Nephron (organoid): Measurements from ENCODE around the gene HCN4.

ENCODE experiments used
- H3K27ac Mint-ChIP-seq, 3 experiments: 2 replicates each; pipeline ENCODE4 v1.8.0; 2020; ENCODE audit warnings: mixed read lengths in 3 of 3, mild to moderate bottlenecking in 2 of 3, moderate library complexity in 1 of 3
- H3K27me3 Mint-ChIP-seq: 2 replicates; pipeline ENCODE4 v1.8.0; 2021; ENCODE audit warnings: low read depth, mild to moderate bottlenecking, moderate library complexity, mixed read lengths
- H3K36me3 Mint-ChIP-seq: 2 replicates; pipeline ENCODE4 v1.8.0; 2020; ENCODE audit warnings: low read depth, mixed read lengths
- H3K4me1 Mint-ChIP-seq: 2 replicates; pipeline ENCODE4 v1.8.0; 2020; ENCODE audit warnings: mixed read lengths
- H3K4me3 Mint-ChIP-seq, 3 experiments: 2 replicates each; pipeline ENCODE4 v1.8.0; 2020; ENCODE audit warnings: mild to moderate bottlenecking in 3 of 3, mixed read lengths in 3 of 3, moderate library complexity in 2 of 3
- H3K9me3 Mint-ChIP-seq: 2 replicates; pipeline ENCODE4 v1.8.0; 2020; ENCODE audit warnings: mixed read lengths
- TF ChIP-seq, protein P1 (sequence below), 3 experiments: fragments of 200-600 bp; sonication (generic); IDR thresholded peaks; one replicate each; pipeline ENCODE4 v1.5.0; 2021; ENCODE audit warnings: antibody characterized with exemption in 3 of 3; ENCODE audit not compliant: unreplicated experiment in 3 of 3

Gene HCN4

GRCh38 chr15:73275862-73276261 is 92.9 kb downstream of the HCN4 start:
- Mint-ChIP-seq H3K9me3 (no peaks in the 10 kb centered on the region), H3K27me3 (no peaks in the 10 kb centered on the region), H3K27ac (no peak overlapping the region), H3K36me3 (peaks cover 38% of the 10 kb centered on the region), H3K4me3 (no peak overlapping the region), H3K4me1 (peaks cover 10% of the 10 kb centered on the region)
- TF ChIP-seq, protein P1, sequence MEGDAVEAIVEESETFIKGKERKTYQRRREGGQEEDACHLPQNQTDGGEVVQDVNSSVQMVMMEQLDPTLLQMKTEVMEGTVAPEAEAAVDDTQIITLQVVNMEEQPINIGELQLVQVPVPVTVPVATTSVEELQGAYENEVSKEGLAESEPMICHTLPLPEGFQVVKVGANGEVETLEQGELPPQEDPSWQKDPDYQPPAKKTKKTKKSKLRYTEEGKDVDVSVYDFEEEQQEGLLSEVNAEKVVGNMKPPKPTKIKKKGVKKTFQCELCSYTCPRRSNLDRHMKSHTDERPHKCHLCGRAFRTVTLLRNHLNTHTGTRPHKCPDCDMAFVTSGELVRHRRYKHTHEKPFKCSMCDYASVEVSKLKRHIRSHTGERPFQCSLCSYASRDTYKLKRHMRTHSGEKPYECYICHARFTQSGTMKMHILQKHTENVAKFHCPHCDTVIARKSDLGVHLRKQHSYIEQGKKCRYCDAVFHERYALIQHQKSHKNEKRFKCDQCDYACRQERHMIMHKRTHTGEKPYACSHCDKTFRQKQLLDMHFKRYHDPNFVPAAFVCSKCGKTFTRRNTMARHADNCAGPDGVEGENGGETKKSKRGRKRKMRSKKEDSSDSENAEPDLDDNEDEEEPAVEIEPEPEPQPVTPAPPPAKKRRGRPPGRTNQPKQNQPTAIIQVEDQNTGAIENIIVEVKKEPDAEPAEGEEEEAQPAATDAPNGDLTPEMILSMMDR (IDR thresholded peaks at IDR 0.05; ENCODE audit: unreplicated experiment in 3 of 3), result no peak

DNA sequence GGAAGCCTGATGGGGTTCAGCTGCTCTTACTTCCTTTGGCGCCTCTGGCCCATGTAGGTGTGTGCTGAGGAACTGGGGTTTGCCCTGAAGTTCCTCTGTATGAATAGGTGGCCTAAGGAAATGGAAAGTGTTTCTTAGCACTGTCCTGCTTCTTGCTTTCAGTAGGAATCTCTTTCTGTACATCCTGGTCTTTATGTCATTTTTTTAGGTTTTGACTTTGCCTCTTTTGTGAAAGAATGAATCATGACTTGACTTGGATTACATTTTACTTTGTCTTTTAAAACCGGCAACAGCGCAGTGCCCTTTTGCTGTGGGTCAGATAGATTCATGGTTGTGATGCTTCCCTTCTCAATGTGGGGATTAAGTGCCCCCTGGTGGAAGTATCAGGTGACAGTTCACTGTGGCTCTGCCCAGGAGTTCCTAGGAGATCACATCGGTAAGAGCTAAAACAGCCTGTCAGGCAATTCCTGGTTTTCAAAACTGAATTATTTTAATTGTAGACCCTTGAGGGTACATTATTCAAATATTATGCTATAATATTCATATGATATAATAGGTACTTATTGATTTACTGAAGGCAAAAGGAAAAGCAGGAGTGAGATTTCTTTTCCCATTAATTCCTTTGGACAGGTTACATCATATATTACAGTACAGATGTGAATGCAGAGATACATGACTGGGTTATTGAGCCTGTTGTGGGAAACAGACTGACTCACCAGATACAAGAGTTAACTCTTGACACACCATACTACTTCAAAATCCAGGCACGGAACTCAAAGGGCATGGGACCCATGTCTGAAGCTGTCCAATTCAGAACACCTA is 95.4 kb downstream of the HCN4 start:
- TF ChIP-seq, protein P1 (IDR thresholded peaks at IDR 0.05; ENCODE audit: unreplicated experiment in 3 of 3), result peak; percentile 81 to 84 (median 81)
- H3K4me3 Mint-ChIP-seq, result no peak overlapping the region
- H3K4me1 Mint-ChIP-seq, result peaks cover 17% of the 10 kb centered on the region
- no peaks in the 10 kb centered on the region for H3K27me3 Mint-ChIP-seq
- no peaks in the 10 kb centered on the region for H3K9me3 Mint-ChIP-seq
- H3K36me3 Mint-ChIP-seq, result peaks cover 38% of the 10 kb centered on the region
- no peak overlapping the region for H3K27ac Mint-ChIP-seq

DNA sequence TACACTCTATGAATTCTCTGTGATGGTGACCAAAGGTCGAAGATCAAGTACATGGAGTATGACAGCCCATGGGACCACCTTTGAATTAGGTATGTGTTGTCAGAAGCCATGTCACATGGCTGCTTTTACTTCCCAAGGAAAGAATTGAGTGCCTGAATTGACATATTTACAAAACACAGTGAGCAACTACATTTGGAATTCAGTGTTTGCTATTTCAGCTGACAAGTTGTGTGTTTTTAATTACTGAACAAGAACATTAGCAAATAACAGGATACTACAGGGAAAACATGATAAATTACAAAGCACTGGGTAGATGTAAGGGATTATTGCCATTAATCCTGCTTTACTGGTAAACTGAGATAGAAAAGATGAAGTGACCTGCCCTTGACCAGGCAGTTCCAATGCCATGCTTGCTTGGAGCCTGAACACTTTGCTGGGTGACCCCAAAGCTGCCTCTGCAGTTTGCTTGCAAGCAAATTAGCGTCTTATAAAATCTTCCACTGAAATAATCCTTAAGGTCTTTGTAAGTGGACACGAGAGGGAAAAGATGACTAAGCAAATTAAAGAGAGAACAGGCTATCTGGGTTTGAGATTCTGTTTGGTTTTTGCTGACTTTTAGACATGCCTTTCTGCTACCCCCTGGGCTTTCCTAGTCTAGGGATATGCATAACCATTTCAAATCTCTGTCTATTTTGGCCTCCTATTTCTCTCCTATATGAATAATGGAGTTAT is 98.2 kb downstream of the HCN4 start:
- Mint-ChIP-seq H3K36me3 (peaks cover 52% of the 10 kb centered on the region), H3K4me1 (peaks cover 13% of the 10 kb centered on the region), H3K4me3 (no peak overlapping the region), H3K27ac (peak overlapping the region in 1 of 3 experiments; percentile 7), H3K27me3 (no peaks in the 10 kb centered on the region), H3K9me3 (no peaks in the 10 kb centered on the region)
- TF ChIP-seq, protein P1 (IDR thresholded peaks at IDR 0.05; ENCODE audit: unreplicated experiment in 3 of 3), result no peak
